ENCODE results near the gene SLC35F1. TPM values are rescaled to one million over a fixed set of nuclear protein-coding genes. Genes with fewer than 3 reads are reported as not detected.

SLC35F1 gene
- total and polyA plus RNA-seq, 10 of the 15 experiments (the other 5 are each of a cell fraction or from before 2014, with no cell fraction given) = 0.01 TPM; not detected in 9

DNA sequence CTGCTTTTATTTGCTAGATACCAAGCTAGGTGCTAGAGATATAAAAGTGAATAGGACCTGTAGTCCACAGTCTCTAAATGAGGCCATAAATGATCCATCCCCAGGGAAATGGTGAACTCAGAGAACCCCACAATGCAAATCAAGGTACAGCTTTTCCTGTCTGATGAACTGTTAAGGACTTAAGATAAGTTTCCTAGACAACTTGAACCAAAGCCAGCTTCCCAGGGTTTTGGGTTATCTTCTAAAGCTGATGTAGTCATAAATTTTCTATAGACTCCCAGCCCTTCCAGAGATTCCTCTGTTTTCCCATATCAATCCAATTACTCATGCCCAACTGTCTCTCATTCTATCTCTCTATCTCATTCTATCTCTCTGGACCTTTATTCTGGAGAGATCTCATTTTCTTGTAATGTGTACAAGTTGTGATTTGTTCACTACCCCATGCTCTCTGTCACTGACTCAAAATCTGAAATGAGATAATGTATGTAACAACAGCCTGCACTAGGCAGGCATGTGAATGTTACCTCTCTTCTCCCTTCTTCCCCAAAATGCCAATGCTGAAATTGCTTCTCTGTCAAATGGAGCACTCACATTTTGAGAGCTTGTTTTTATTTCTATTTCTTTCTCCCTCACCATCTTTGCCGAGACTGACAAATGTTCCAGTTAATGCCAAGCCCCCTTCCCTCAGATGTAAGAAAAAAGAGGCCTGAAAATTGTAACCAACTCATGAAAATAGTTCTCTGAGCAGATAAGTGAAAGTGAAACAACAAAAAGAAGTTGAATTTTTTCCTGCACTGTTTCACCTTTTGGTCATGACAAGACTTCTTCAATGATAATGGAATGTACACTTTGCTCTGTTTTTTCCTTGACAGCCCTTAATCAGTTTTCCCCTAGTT is 279.9 kb downstream of the SLC35F1 start:
- ChIA-PET POLR2A (no interaction called here), SMC1A (ENCODE audit: uncharacterized antibody, unreplicated experiment) (interaction anchor here (0.7 to 1.6 kb wide), 3 partner anchors 12 to 69 kb away, joined by 3 to 4 read pairs (median 3); no protein-coding TSS in a partner anchor), RAD21 (ENCODE audit: unreplicated experiment) (interaction anchor here (0.7 kb wide), 1 partner anchor 27 kb away, joined by 3 read pairs; no protein-coding TSS in a partner anchor), CTCF (interaction anchor here (1.4 kb wide), 1 partner anchor 11 kb away, joined by 3 read pairs; no protein-coding TSS in a partner anchor)
- BruUV-seq (replicated peaks) = no TSS peak
- Histone ChIP-seq H3K4me3 (peak overlapping the region; percentile 9; the same call in 1 of the 2 replicates), H4K20me1 (ENCODE audit: control insufficient read depth, insufficient read depth) (no peaks in the 10 kb centered on the region), H3K27ac (ENCODE audit: control insufficient read depth, insufficient read depth) (0 out of 2 replicates have a peak overlapping the region, but pooled peaks have one; percentile 9), H3K79me2 (ENCODE audit: control insufficient read depth, insufficient read depth, low read length) (no peaks in the 10 kb centered on the region), H3K4me2 (ENCODE audit: control insufficient read depth, insufficient read depth) (peak overlapping the region; percentile 11; the same call in 1 of the 2 replicates), H3K27me3 (replicated peaks in 1 of 2; ENCODE audit: control insufficient read depth in 2 of 2, insufficient read depth in 2 of 2, low read length in 1 of 2) (no peaks in the 10 kb centered on the region), H3K9me3 (replicated peaks; ENCODE audit: control insufficient read depth, insufficient read depth, low read length) (no peaks in the 10 kb centered on the region), H2AFZ (ENCODE audit: control insufficient read depth, low read depth, low read length) (peak overlapping the region; percentile 16), H3K9ac (ENCODE audit: control insufficient read depth, insufficient read depth, low read length) (no peak overlapping the region), H3K36me3 (ENCODE audit: control insufficient read depth in 2 of 2, insufficient read depth in 2 of 2, low read length in 1 of 2) (no peaks in the 10 kb centered on the region), H3K4me1 (ENCODE audit: control insufficient read depth, insufficient read depth, low read length) (peaks cover 11% of the 10 kb centered on the region)
- intact Hi-C loops (cut with micrococcal nuclease; ENCODE audit: unreplicated experiment) (no loop called here), in situ Hi-C loops (cut with MboI) (no loop called here)
- ATAC-seq (peak; percentile 52), DNase-seq (ENCODE audit: low read depth, low spot score) (peak; percentile 8), FAIRE-seq (no peak)
- 0% methylated on average over 1 of the region's 1 CpG for WGBS (ENCODE audit: insufficient coverage, insufficient replicate concordance, low lambda C conversion rate, missing lambda C conversion rate)
- no peak for TF ChIP-seq MYC (IDR thresholded peaks at IDR 0.05; ENCODE audit: insufficient read depth, insufficient read length, insufficient replicate concordance, low read length, severe bottlenecking)
- TF ChIP-seq HDGF (IDR thresholded peaks at IDR 0.05) = no peak
- TF ChIP-seq CBX3 (IDR thresholded peaks at IDR 0.05; ENCODE audit: borderline replicate concordance, low read depth) = no peak
- TF ChIP-seq ASH2L (IDR thresholded peaks at IDR 0.05; ENCODE audit: borderline replicate concordance, low read depth) = no peak
- TF ChIP-seq EP300 (IDR thresholded peaks at IDR 0.05; ENCODE audit: borderline replicate concordance in 1 of 2, control insufficient read depth in 1 of 2, low read depth in 2 of 2, low read length in 2 of 2) = no peak
- TF ChIP-seq SREBF2 (IDR thresholded peaks at IDR 0.05; ENCODE audit: low read length) = no peak
- TF ChIP-seq E2F4 (IDR thresholded peaks at IDR 0.05; ENCODE audit: low read depth, low read length) = no peak
- no peak for TF ChIP-seq GABPA (IDR thresholded peaks at IDR 0.05; ENCODE audit: low read depth)
- no peak for TF ChIP-seq BMI1 (IDR thresholded peaks at IDR 0.05; ENCODE audit: borderline replicate concordance)
- TF ChIP-seq, protein P1, sequence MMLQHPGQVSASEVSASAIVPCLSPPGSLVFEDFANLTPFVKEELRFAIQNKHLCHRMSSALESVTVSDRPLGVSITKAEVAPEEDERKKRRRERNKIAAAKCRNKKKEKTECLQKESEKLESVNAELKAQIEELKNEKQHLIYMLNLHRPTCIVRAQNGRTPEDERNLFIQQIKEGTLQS (IDR thresholded peaks at IDR 0.05; ENCODE audit: borderline replicate concordance, extremely low read depth, low read depth, low read length) = no peak
- no peak for TF ChIP-seq NR2F1 (conservative IDR thresholded peaks at IDR 0.05)
- TF ChIP-seq, protein P2, sequence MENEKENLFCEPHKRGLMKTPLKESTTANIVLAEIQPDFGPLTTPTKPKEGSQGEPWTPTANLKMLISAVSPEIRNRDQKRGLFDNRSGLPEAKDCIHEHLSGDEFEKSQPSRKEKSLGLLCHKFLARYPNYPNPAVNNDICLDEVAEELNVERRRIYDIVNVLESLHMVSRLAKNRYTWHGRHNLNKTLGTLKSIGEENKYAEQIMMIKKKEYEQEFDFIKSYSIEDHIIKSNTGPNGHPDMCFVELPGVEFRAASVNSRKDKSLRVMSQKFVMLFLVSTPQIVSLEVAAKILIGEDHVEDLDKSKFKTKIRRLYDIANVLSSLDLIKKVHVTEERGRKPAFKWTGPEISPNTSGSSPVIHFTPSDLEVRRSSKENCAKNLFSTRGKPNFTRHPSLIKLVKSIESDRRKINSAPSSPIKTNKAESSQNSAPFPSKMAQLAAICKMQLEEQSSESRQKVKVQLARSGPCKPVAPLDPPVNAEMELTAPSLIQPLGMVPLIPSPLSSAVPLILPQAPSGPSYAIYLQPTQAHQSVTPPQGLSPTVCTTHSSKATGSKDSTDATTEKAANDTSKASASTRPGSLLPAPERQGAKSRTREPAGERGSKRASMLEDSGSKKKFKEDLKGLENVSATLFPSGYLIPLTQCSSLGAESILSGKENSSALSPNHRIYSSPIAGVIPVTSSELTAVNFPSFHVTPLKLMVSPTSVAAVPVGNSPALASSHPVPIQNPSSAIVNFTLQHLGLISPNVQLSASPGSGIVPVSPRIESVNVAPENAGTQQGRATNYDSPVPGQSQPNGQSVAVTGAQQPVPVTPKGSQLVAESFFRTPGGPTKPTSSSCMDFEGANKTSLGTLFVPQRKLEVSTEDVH (IDR thresholded peaks at IDR 0.05; ENCODE audit: low read depth, partially characterized antibody) = no peak
- TF ChIP-seq CBFB (IDR thresholded peaks at IDR 0.05; ENCODE audit: low read depth) = no peak
- 0 out of 4 replicates have a peak, but pooled peaks of 1 of the 2 experiments have one; percentile 21 for TF ChIP-seq CEBPB (IDR thresholded peaks at IDR 0.05; ENCODE audit: borderline replicate concordance in 1 of 2, low read depth in 2 of 2, low read length in 2 of 2)
- TF ChIP-seq, protein P3, sequence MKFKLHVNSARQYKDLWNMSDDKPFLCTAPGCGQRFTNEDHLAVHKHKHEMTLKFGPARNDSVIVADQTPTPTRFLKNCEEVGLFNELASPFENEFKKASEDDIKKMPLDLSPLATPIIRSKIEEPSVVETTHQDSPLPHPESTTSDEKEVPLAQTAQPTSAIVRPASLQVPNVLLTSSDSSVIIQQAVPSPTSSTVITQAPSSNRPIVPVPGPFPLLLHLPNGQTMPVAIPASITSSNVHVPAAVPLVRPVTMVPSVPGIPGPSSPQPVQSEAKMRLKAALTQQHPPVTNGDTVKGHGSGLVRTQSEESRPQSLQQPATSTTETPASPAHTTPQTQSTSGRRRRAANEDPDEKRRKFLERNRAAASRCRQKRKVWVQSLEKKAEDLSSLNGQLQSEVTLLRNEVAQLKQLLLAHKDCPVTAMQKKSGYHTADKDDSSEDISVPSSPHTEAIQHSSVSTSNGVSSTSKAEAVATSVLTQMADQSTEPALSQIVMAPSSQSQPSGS (IDR thresholded peaks at IDR 0.05; ENCODE audit: low read length) = peak; percentile 39; the same call in 1 of the 2 replicates
- TF ChIP-seq EED (IDR thresholded peaks at IDR 0.05; ENCODE audit: low read depth) = 0 out of 2 replicates have a peak, but pooled peaks have one; percentile 1
